HUES64 (cell line): ENCODE measurements around the gene CELF3.
A peak's percentile ranks its signal among the peaks of the same experiment; 100 is the strongest.

Source experiments
- H3K27ac ChIP-seq: 2 replicates; pipeline ENCODE4 v1.7.0; 2013; ENCODE audit warnings: low read depth, low read length, inconsistent platforms
- H3K27me3 ChIP-seq: 2 replicates; pipeline ENCODE4 v1.6.1; 2013; ENCODE audit warnings: mild to moderate bottlenecking, low read length; ENCODE audit not compliant: insufficient read depth
- H3K36me3 ChIP-seq: 2 replicates; pipeline ENCODE4 v1.6.1; 2013; ENCODE audit warnings: mild to moderate bottlenecking, low read length; ENCODE audit not compliant: insufficient read depth
- H3K4me1 ChIP-seq: 2 replicates; pipeline ENCODE4 v1.6.1; 2013; ENCODE audit warnings: mild to moderate bottlenecking, low read length, moderate library complexity; ENCODE audit not compliant: insufficient read depth
- H3K4me3 ChIP-seq: 2 replicates; pipeline ENCODE4 v1.5.1; 2013; ENCODE audit warnings: mild to moderate bottlenecking, low read length, moderate library complexity
- H3K9ac ChIP-seq: 2 replicates; pipeline ENCODE4 v1.6.1; 2013; ENCODE audit warnings: mild to moderate bottlenecking, low read depth, low read length
- H3K9me3 ChIP-seq: 2 replicates; pipeline ENCODE4 v1.6.1; 2013; ENCODE audit warnings: low read depth, low read length; ENCODE audit not compliant: insufficient read depth
- WGBS: fragments of 150-250, 120-280 bp; methylation state at CpG from one replicate; pipeline ENCODE4 v1.1.7; 2013; ENCODE audit warnings: missing lambda C conversion rate; 5-methylcytosine and 5-hydroxymethylcytosine counted together

The CELF3 gene

GRCh38 chr1:151708891-151709290 is 7.7 kb downstream of the CELF3 start:
- Histone ChIP-seq H3K27me3 (no peaks in the 10 kb centered on the region), H3K4me1 (peaks cover 3% of the 10 kb centered on the region; the same call in 1 of the 2 replicates), H3K9me3 (no peaks in the 10 kb centered on the region), H3K4me3 (no peak overlapping the region), H3K36me3 (no peaks in the 10 kb centered on the region), H3K27ac (no peak overlapping the region), H3K9ac (no peak overlapping the region)
- WGBS: 89% methylated on average over 15 of the region's 15 CpGs

- 91% methylated on average over 14 of the region's 15 CpGs for WGBS
- H3K27ac ChIP-seq: no peak overlapping the region
- H3K4me3 ChIP-seq: no peak overlapping the region
- H3K4me1 ChIP-seq: peaks cover 3% of the 10 kb centered on the region; the same call in 1 of the 2 replicates
- no peaks in the 10 kb centered on the region for H3K36me3 ChIP-seq
- H3K9ac ChIP-seq: no peak overlapping the region
- no peaks in the 10 kb centered on the region for H3K9me3 ChIP-seq
- no peaks in the 10 kb centered on the region for H3K27me3 ChIP-seq
These were observed 9.0 kb downstream of the CELF3 start for GRCh38 chr1:151707541-151708065.

GRCh38 chr1:151706464-151707415 is 9.9 kb downstream of the CELF3 start:
- H3K4me1 ChIP-seq: peaks cover 3% of the 10 kb centered on the region; the same call in 1 of the 2 replicates
- no peak overlapping the region for H3K4me3 ChIP-seq
- H3K36me3 ChIP-seq: 0 out of 2 replicates have a peak, but pooled peaks cover under 1% of the 10 kb centered on the region
- no peak overlapping the region for H3K27ac ChIP-seq
- no peak overlapping the region for H3K9ac ChIP-seq
- H3K27me3 ChIP-seq: no peaks in the 10 kb centered on the region
- 86% methylated on average over 21 of the region's 21 CpGs for WGBS
- no peaks in the 10 kb centered on the region for H3K9me3 ChIP-seq

- no peak overlapping the region for H3K9ac ChIP-seq
- H3K4me3 ChIP-seq: no peak overlapping the region
- no peaks in the 10 kb centered on the region for H3K27me3 ChIP-seq
- WGBS: 85% methylated on average over 11 of the region's 11 CpGs
- H3K36me3 ChIP-seq: peaks cover 9% of the 10 kb centered on the region
- no peaks in the 10 kb centered on the region for H3K9me3 ChIP-seq
- peaks cover 3% of the 10 kb centered on the region; the same call in 1 of the 2 replicates for H3K4me1 ChIP-seq
- no peak overlapping the region for H3K27ac ChIP-seq
These were observed 10.7 kb downstream of the CELF3 start for GRCh38 chr1:151705753-151706463.

GRCh38 chr1:151705146-151705545 is 11.5 kb downstream of the CELF3 start:
- Histone ChIP-seq H3K36me3 (peaks cover 16% of the 10 kb centered on the region), H3K27me3 (no peaks in the 10 kb centered on the region), H3K9ac (no peak overlapping the region), H3K9me3 (no peaks in the 10 kb centered on the region), H3K4me3 (no peak overlapping the region), H3K27ac (no peak overlapping the region), H3K4me1 (no peaks in the 10 kb centered on the region)
- WGBS: 86% methylated on average over 7 of the region's 7 CpGs

GRCh38 chr1:151704246-151704645 is 12.4 kb downstream of the CELF3 start:
- no peaks in the 10 kb centered on the region for H3K9me3 ChIP-seq
- H3K27me3 ChIP-seq: no peaks in the 10 kb centered on the region
- H3K4me1 ChIP-seq: no peaks in the 10 kb centered on the region
- no peak overlapping the region for H3K9ac ChIP-seq
- no peak overlapping the region for H3K4me3 ChIP-seq
- H3K36me3 ChIP-seq: peaks cover 25% of the 10 kb centered on the region
- H3K27ac ChIP-seq: no peak overlapping the region
- 82% methylated on average over 4 of the region's 4 CpGs for WGBS

GRCh38 chr1:151703813-151704212 is 12.8 kb downstream of the CELF3 start:
- H3K27me3 ChIP-seq: no peaks in the 10 kb centered on the region
- H3K9me3 ChIP-seq: no peaks in the 10 kb centered on the region
- H3K36me3 ChIP-seq: peaks cover 30% of the 10 kb centered on the region
- H3K4me1 ChIP-seq: no peaks in the 10 kb centered on the region
- H3K27ac ChIP-seq: no peak overlapping the region
- no peak overlapping the region for H3K4me3 ChIP-seq
- no peak overlapping the region for H3K9ac ChIP-seq
- WGBS: 93% methylated on average over 17 of the region's 17 CpGs

- Histone ChIP-seq H3K4me1 (no peaks in the 10 kb centered on the region), H3K27ac (no peak overlapping the region), H3K4me3 (no peak overlapping the region), H3K36me3 (peaks cover 38% of the 10 kb centered on the region), H3K27me3 (no peaks in the 10 kb centered on the region), H3K9me3 (no peaks in the 10 kb centered on the region), H3K9ac (peak overlapping the region; percentile 14; the same call in 1 of the 2 replicates)
- 84% methylated on average over 8 of the region's 8 CpGs for WGBS
These were observed 13.7 kb downstream of the CELF3 start for GRCh38 chr1:151702936-151703335.

GRCh38 chr1:151701515-151701914 is 15.1 kb downstream of the CELF3 start:
- Histone ChIP-seq H3K4me1 (no peaks in the 10 kb centered on the region), H3K9ac (no peak overlapping the region), H3K9me3 (no peaks in the 10 kb centered on the region), H3K27me3 (no peaks in the 10 kb centered on the region), H3K4me3 (no peak overlapping the region), H3K27ac (no peak overlapping the region), H3K36me3 (peaks cover 47% of the 10 kb centered on the region)
- 94% methylated on average over 5 of the region's 5 CpGs for WGBS

- 86% methylated on average over 4 of the region's 4 CpGs for WGBS
- Histone ChIP-seq H3K4me3 (no peak overlapping the region), H3K9me3 (no peaks in the 10 kb centered on the region), H3K27me3 (no peaks in the 10 kb centered on the region), H3K9ac (no peak overlapping the region), H3K36me3 (peaks cover 49% of the 10 kb centered on the region), H3K27ac (no peak overlapping the region), H3K4me1 (no peaks in the 10 kb centered on the region)
These were observed 23.4 kb downstream of the CELF3 start for GRCh38 chr1:151693057-151693651.

GRCh38 chr1:151692226-151692625 is 24.4 kb downstream of the CELF3 start:
- Histone ChIP-seq H3K9me3 (no peaks in the 10 kb centered on the region), H3K9ac (no peak overlapping the region), H3K27ac (no peak overlapping the region), H3K36me3 (peaks cover 39% of the 10 kb centered on the region), H3K4me3 (no peak overlapping the region), H3K27me3 (no peaks in the 10 kb centered on the region), H3K4me1 (no peaks in the 10 kb centered on the region)
- WGBS: 94% methylated on average over 3 of the region's 3 CpGs
